Tibial artery (tissue), 4 donors: ENCODE data around the gene PRCP.

Source experiments
- DNase-seq, 2 donors: peaks; one replicate each; pipeline ENCODE4 v3.0.0-alpha.2; 2019
- H3K27ac ChIP-seq, 2 donors: fragments of 200-600 bp; sonication (generic) in 1 of 2; 1 replicate in 1 of 2; 2 replicates in 1 of 2; pipeline ENCODE4 v1.5.1; 2018 to 2019; ENCODE audit warnings: mild to moderate bottlenecking in 1 of 2
- H3K27me3 ChIP-seq, 2 donors: fragments of 200-600 bp; sonication (generic) in 1 of 2; one replicate each; pipeline versions ENCODE4 v1.5.1 to v1.6.0; 2016 to 2019
- H3K36me3 ChIP-seq, 3 donors: fragments of 200-600 bp; sonication (generic) in 2 of 3; one replicate each; pipeline ENCODE4 v1.5.1; 2016 to 2019; ENCODE audit warnings: mild to moderate bottlenecking in 2 of 3
- H3K4me1 ChIP-seq, 4 donors: fragments of 200-600 bp; sonication (generic) in 2 of 4; 1 replicate in 3 of 4; 2 replicates in 1 of 4; pipeline ENCODE4 v1.5.1; 2016 to 2019
- H3K4me3 ChIP-seq, 2 donors: fragments of 200-600 bp; sonication (generic) in 1 of 2; 1 replicate in 1 of 2; 2 replicates in 1 of 2; pipeline ENCODE4 v1.5.1; 2018 to 2019; ENCODE audit warnings: mild to moderate bottlenecking in 2 of 2
- H3K9me3 ChIP-seq, 3 donors: fragments of 200-600 bp; sonication (generic) in 1 of 3; one replicate each; pipeline ENCODE4 v1.5.1; 2016 to 2019
- CTCF ChIP-seq, 2 experiments: fragments of 200-600 bp in 1 of 2; fragments of 450-650 bp in 1 of 2; IDR thresholded peaks; one replicate each; pipeline ENCODE4 v1.5.1; 2017 to 2019; ENCODE audit warnings: antibody characterized with exemption in 2 of 2, mild to moderate bottlenecking in 1 of 2, moderate library complexity in 1 of 2
- intact Hi-C: fragments of 100-400 bp; cut with DNase I; formaldehyde crosslinking; loops from one replicate; pipeline ENCODE4 v1.15.0; 2023; ENCODE audit warnings: low total_unique reads

Gene PRCP

GRCh38 chr11:82903843-82904586, 3.8 kb upstream of the PRCP start:
- Histone ChIP-seq H3K27ac (no peak overlapping the region), H3K9me3 (no peaks in the 10 kb centered on the region), H3K27me3 (no peaks in the 10 kb centered on the region), H3K36me3 (no peaks in the 10 kb centered on the region), H3K4me1 (peaks cover 0 to 16% (median 12%) of the 10 kb centered on the region in 4 donors), H3K4me3 (no peak overlapping the region)
- intact Hi-C loops = loop anchor here (10.0 kb wide), 4 partner anchors 161 to 381 kb away; partner anchors contain the start of genes ANKRD42, CCDC90B and PCF11
- no peak for TF ChIP-seq CTCF (IDR thresholded peaks at IDR 0.05)
- DNase-seq = no peak

GRCh38 chr11:82902880-82903279, 2.6 kb upstream of the PRCP start:
- intact Hi-C loops = loop anchor here (10.0 kb wide), 4 partner anchors 162 to 382 kb away; partner anchors contain the start of genes ANKRD42, CCDC90B and PCF11

GRCh38 chr11:82901922-82902485, 1.8 kb upstream of the PRCP start:
- no peak for DNase-seq
- no peaks in the 10 kb centered on the region for H3K27me3 ChIP-seq
- H3K9me3 ChIP-seq = no peaks in the 10 kb centered on the region
- intact Hi-C loops = loop anchor here (10.0 kb wide), 4 partner anchors 163 to 383 kb away; partner anchors contain the start of genes ANKRD42, CCDC90B and PCF11
- peak overlapping the region; percentile 73 to 76 for H3K4me3 ChIP-seq
- peaks cover 0 to 23% (median 16%) of the 10 kb centered on the region in 4 donors for H3K4me1 ChIP-seq
- no peaks in the 10 kb centered on the region for H3K36me3 ChIP-seq
- TF ChIP-seq CTCF (IDR thresholded peaks at IDR 0.05) = no peak
- peak overlapping the region in 1 of 2 donors; percentile 94 for H3K27ac ChIP-seq

More at GRCh38 chr11:82902880-82903279, 2.6 kb upstream of the PRCP start:
- Histone ChIP-seq H3K4me1 (peaks cover 0 to 23% (median 16%) of the 10 kb centered on the region in 4 donors), H3K36me3 (no peaks in the 10 kb centered on the region), H3K9me3 (no peaks in the 10 kb centered on the region), H3K27ac (no peak overlapping the region), H3K27me3 (no peaks in the 10 kb centered on the region), H3K4me3 (no peak overlapping the region)
- no peak for TF ChIP-seq CTCF (IDR thresholded peaks at IDR 0.05)
- no peak for DNase-seq

GRCh38 chr11:82901165-82901921, 1.1 kb upstream of the PRCP start, which contains the start of gene DDIAS:
TSS of gene DDIAS (plus strand) at chr11:82901736. CDS start at chr11:82914739, 13,003 bp downstream.
- peak; percentile 97 to 98 for DNase-seq
- intact Hi-C loops = loop anchor here (10.0 kb wide), 4 partner anchors 163 to 383 kb away; partner anchors contain the start of genes ANKRD42, CCDC90B and PCF11
- Histone ChIP-seq H3K9me3 (no peaks in the 10 kb centered on the region), H3K27me3 (no peaks in the 10 kb centered on the region), H3K27ac (peak within 1 kb of the TSS; percentile 93 to 94), H3K4me3 (peak within 1 kb of the TSS; percentile 73 to 76), H3K4me1 (peaks cover 0 to 23% (median 16%) of the 10 kb centered on the region in 4 donors), H3K36me3 (no peaks in the 10 kb centered on the region)
- TF ChIP-seq CTCF (IDR thresholded peaks at IDR 0.05) = peak in 1 of 2 experiments; percentile 35

GRCh38 chr11:82899957-82900276, 313 bp downstream of the PRCP start:
- DNase-seq = no peak
- Histone ChIP-seq H3K9me3 (no peaks in the 10 kb centered on the region), H3K27me3 (no peaks in the 10 kb centered on the region), H3K4me1 (peaks cover 0 to 23% (median 16%) of the 10 kb centered on the region in 4 donors), H3K27ac (peak overlapping the region; percentile 93 to 94), H3K4me3 (peak overlapping the region; percentile 73 to 76), H3K36me3 (no peaks in the 10 kb centered on the region)
- no peak for TF ChIP-seq CTCF (IDR thresholded peaks at IDR 0.05)
- intact Hi-C loops = loop anchor here (10.0 kb wide), 4 partner anchors 165 to 385 kb away; partner anchors contain the start of genes ANKRD42, CCDC90B and PCF11
